Endothelial cell of umbilical vein (primary cell): Measurements from ENCODE around the gene MUC2. TPM values are rescaled to one million over a fixed set of nuclear protein-coding genes. Genes with fewer than 3 reads are reported as not detected.

Experiments used
- BruUV-seq: library from RNA; stranded (reverse); fragments of 400-500 nt; replicated peaks from 2 replicates; lab custom pipeline; 2021; lab: Mats Ljungman, UMichigan
- CTCF ChIA-PET: fragments of 300-600, 350-600 bp; sonication (Branson Sonifier 250); formaldehyde crosslinking; loops from one replicate; lab custom pipeline; 2021; ENCODE audit warnings: antibody characterized with exemption, inconsistent platforms; lab: Charles Lee
- POLR2A ChIA-PET: fragments of 300-600, 350-600 bp; sonication (Branson Sonifier 250); formaldehyde crosslinking; loops from one replicate; lab custom pipeline; 2021; ENCODE audit warnings: antibody characterized with exemption, inconsistent platforms; lab: Charles Lee
- DNase-seq: peaks from one replicate; pipeline ENCODE4 v3.0.0-alpha.2; 2011; ENCODE audit warnings: low read depth, low spot score
- FAIRE-seq: peaks from 2 replicates; lab custom pipeline; 2011; peaks lifted over from hg19 to GRCh38; lab: Jason Lieb, UNC
- H2AFZ ChIP-seq: 2 replicates; pipeline ENCODE4 v1.6.0; 2012; ENCODE audit warnings: low read depth, low read length, control low read depth, inconsistent platforms
- H3K27ac ChIP-seq: 2 replicates; pipeline ENCODE4 v1.5.1; 2011; ENCODE audit warnings: low read depth, mild to moderate bottlenecking, control low read depth, low read length, moderate library complexity; ENCODE audit not compliant: insufficient read depth
- H3K27me3 ChIP-seq, 2 experiments: 2 replicates each; pipeline versions ENCODE4 v1.6.0 to v1.6.1; 2011; ENCODE audit warnings: low read length in 2 of 2, mixed read lengths in 1 of 2; ENCODE audit not compliant: control insufficient read depth in 2 of 2, insufficient read depth in 2 of 2
- H3K36me3 ChIP-seq, 2 experiments: 2 replicates in 1 of 2; 3 replicates in 1 of 2; pipeline ENCODE4 v1.5.1; 2011; ENCODE audit warnings: low read length in 2 of 2, mild to moderate bottlenecking in 1 of 2, moderate library complexity in 1 of 2; ENCODE audit not compliant: control insufficient read depth in 2 of 2, insufficient read depth in 2 of 2; ENCODE audit errors: extremely low read depth in 1 of 2
- H3K4me1 ChIP-seq: 3 replicates; pipeline ENCODE4 v1.5.1; 2011; ENCODE audit warnings: mild to moderate bottlenecking, low read length; ENCODE audit not compliant: control insufficient read depth, insufficient read depth; ENCODE audit errors: extremely low read depth
- H3K4me2 ChIP-seq: 2 replicates; pipeline ENCODE4 v1.6.1; 2011; ENCODE audit warnings: low read length, control low read depth, mixed read lengths; ENCODE audit not compliant: insufficient read depth
- H3K4me3 ChIP-seq, 3 experiments: fragments of 200-600 bp in 1 of 3; sonication (generic), shearing (Covaris generic) in 1 of 3; replicated peaks in 1 of 3; 2 replicates each; pipeline ENCODE4 v1.5.1; 2011 to 2016; ENCODE audit warnings: control low read depth in 3 of 3, low read length in 3 of 3, mild to moderate bottlenecking in 2 of 3, inconsistent platforms in 1 of 3, low read depth in 1 of 3, moderate library complexity in 1 of 3; ENCODE audit not compliant: insufficient read depth in 1 of 3
- H3K79me2 ChIP-seq: 2 replicates; pipeline ENCODE4 v1.6.0; 2012; ENCODE audit warnings: low read length, inconsistent platforms; ENCODE audit not compliant: control insufficient read depth, insufficient read depth
- H3K9ac ChIP-seq: replicated peaks from 2 replicates; pipeline ENCODE3; 2011; ENCODE audit warnings: low read length, control low read depth; ENCODE audit not compliant: insufficient read depth; ENCODE audit errors: extremely low read depth
- H3K9me1 ChIP-seq: replicated peaks from 3 replicates; pipeline ENCODE4 v1.6.0; 2011; ENCODE audit warnings: mild to moderate bottlenecking, low read length; ENCODE audit not compliant: control insufficient read depth, insufficient read depth; ENCODE audit errors: extremely low read depth
- H3K9me3 ChIP-seq: replicated peaks from 2 replicates; pipeline ENCODE4 v1.5.1; 2012; ENCODE audit warnings: low read length, inconsistent platforms; ENCODE audit not compliant: control insufficient read depth, insufficient read depth
- H4K20me1 ChIP-seq: replicated peaks from 2 replicates; pipeline ENCODE3; 2011; ENCODE audit warnings: mild to moderate bottlenecking, low read length; ENCODE audit not compliant: control insufficient read depth, insufficient read depth; ENCODE audit errors: extremely low read depth
- EZH2 ChIP-seq: IDR thresholded peaks from 2 replicates; pipeline ENCODE4 v1.6.1; 2012; ENCODE audit warnings: borderline replicate concordance, low read depth, mild to moderate bottlenecking, moderate library complexity, low read length, inconsistent platforms; ENCODE audit not compliant: severe bottlenecking
- FOS ChIP-seq: IDR thresholded peaks from 2 replicates; pipeline ENCODE4 v1.6.1; 2011; ENCODE audit warnings: mild to moderate bottlenecking, low read length, moderate library complexity, borderline replicate concordance; ENCODE audit not compliant: insufficient read depth
- GATA2 ChIP-seq: IDR thresholded peaks from 2 replicates; pipeline ENCODE4 v1.7.0; 2011; ENCODE audit warnings: low read depth, mild to moderate bottlenecking, moderate library complexity, mixed read lengths, low read length; ENCODE audit not compliant: insufficient read length, insufficient read depth
- JUN ChIP-seq: IDR thresholded peaks from 2 replicates; pipeline ENCODE4 v1.6.1; 2011; ENCODE audit warnings: borderline replicate concordance, low read depth; ENCODE audit not compliant: insufficient read length, insufficient read depth
- MYC ChIP-seq: IDR thresholded peaks from one replicate; pipeline ENCODE4 v1.6.1; 2011; ENCODE audit warnings: mild to moderate bottlenecking, low read depth, low read length
- POLR2A ChIP-seq: IDR thresholded peaks from 2 replicates; pipeline ENCODE4 v1.6.1; 2012; ENCODE audit warnings: low read depth, mild to moderate bottlenecking, control low read depth, low read length
- POLR2AphosphoS5 ChIP-seq: IDR thresholded peaks from 2 replicates; pipeline ENCODE4 v1.6.1; 2012; ENCODE audit warnings: low read depth, mild to moderate bottlenecking, control low read depth, low read length, moderate library complexity; ENCODE audit not compliant: insufficient read depth
- dilution Hi-C: fragments of 300-500 bp; cut with MboI; formaldehyde crosslinking; loops from one replicate; pipeline ENCODE4 v1.15.0; 2019; ENCODE audit warnings: low sequenced_read_pairs; ENCODE audit not compliant: extremely low pct_ligation_motif_present
- intact Hi-C: fragments of 100-400 bp; cut with micrococcal nuclease; formaldehyde crosslinking; loops from one replicate; pipeline ENCODE4 v1.10.0; 2022
- polyA plus RNA-seq, 4 experiments: library from polyadenylated mRNA; depleted of rRNA in 3 of 4; stranded (reverse) in 3 of 4; unstranded in 1 of 4; fragments of >200 nt; gene quantifications; 2 replicates each; pipeline versions ENCODE4 v1.2.1 to v1.2.3, GENCODE V29; 2011 to 2012; ENCODE audit warnings: missing spikeins in 1 of 4
- total RNA-seq: library from RNA; stranded (reverse); gene quantifications from 2 replicates; pipeline ENCODE4 v1.2.3, GENCODE V29; 2021
- TF ChIP-seq, protein P1 (sequence below), 2 donors: IDR thresholded peaks; 1 replicate in 1 of 2; 2 replicates in 1 of 2; pipeline ENCODE4 v1.5.1; 2011; ENCODE audit warnings: low read length in 2 of 2, mild to moderate bottlenecking in 2 of 2, moderate library complexity in 2 of 2, control low read depth in 1 of 2, inconsistent platforms in 1 of 2, low read depth in 1 of 2; ENCODE audit not compliant: insufficient read depth in 1 of 2; ENCODE audit errors: extremely low read depth in 1 of 2
- TF ChIP-seq, protein P2 (sequence below): IDR thresholded peaks from 2 replicates; pipeline ENCODE4 v1.6.1; 2011; ENCODE audit not compliant: insufficient read depth, insufficient read length

The MUC2 gene
- total and polyA plus RNA-seq, 2 donors (not counting 3 experiments of a cell fraction or from before 2014, with no cell fraction given): not detected

- dilution Hi-C loops: no loop called here
- FAIRE-seq: no peak
Observed at GRCh38 chr11:1121331-1121812, 46.7 kb downstream of the MUC2 start.

More at GRCh38 chr11:1121331-1121812, 46.7 kb downstream of the MUC2 start:
- H3K9ac ChIP-seq: no peak overlapping the region
- no peaks in the 10 kb centered on the region for H3K36me3 ChIP-seq
- no peaks in the 10 kb centered on the region for H3K4me1 ChIP-seq
- no peaks in the 10 kb centered on the region for H3K27me3 ChIP-seq
- no peak overlapping the region for H3K4me2 ChIP-seq
- BruUV-seq: no TSS peak
- CTCF ChIA-PET: no interaction called here
- H3K27ac ChIP-seq: no peak overlapping the region
- TF ChIP-seq MYC (no peak), GATA2 (no peak), POLR2AphosphoS5 (no peak), EZH2 (no peak), FOS (no peak), JUN (no peak), POLR2A (no peak)
- TF ChIP-seq, protein P1, sequence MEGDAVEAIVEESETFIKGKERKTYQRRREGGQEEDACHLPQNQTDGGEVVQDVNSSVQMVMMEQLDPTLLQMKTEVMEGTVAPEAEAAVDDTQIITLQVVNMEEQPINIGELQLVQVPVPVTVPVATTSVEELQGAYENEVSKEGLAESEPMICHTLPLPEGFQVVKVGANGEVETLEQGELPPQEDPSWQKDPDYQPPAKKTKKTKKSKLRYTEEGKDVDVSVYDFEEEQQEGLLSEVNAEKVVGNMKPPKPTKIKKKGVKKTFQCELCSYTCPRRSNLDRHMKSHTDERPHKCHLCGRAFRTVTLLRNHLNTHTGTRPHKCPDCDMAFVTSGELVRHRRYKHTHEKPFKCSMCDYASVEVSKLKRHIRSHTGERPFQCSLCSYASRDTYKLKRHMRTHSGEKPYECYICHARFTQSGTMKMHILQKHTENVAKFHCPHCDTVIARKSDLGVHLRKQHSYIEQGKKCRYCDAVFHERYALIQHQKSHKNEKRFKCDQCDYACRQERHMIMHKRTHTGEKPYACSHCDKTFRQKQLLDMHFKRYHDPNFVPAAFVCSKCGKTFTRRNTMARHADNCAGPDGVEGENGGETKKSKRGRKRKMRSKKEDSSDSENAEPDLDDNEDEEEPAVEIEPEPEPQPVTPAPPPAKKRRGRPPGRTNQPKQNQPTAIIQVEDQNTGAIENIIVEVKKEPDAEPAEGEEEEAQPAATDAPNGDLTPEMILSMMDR (IDR thresholded peaks at IDR 0.05; ENCODE audit: extremely low read depth in 1 of 2, insufficient read depth in 1 of 2, low read depth in 1 of 2, low read length in 2 of 2): no peak
- TF ChIP-seq, protein P2, sequence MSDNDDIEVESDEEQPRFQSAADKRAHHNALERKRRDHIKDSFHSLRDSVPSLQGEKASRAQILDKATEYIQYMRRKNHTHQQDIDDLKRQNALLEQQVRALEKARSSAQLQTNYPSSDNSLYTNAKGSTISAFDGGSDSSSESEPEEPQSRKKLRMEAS: no peak
- POLR2A ChIA-PET: no interaction called here
- no peak for DNase-seq
- H3K79me2 ChIP-seq: no peaks in the 10 kb centered on the region
- H3K9me3 ChIP-seq: no peaks in the 10 kb centered on the region
- intact Hi-C loops: no loop called here
- H3K4me3 ChIP-seq: no peak overlapping the region
- H2AFZ ChIP-seq: no peak overlapping the region
- H3K9me1 ChIP-seq: no peaks in the 10 kb centered on the region
- H4K20me1 ChIP-seq: no peaks in the 10 kb centered on the region
